Right lobe of liver (tissue), 4 donors: ENCODE data around the gene GDI1.

Experiments used
- CTCF ChIP-seq, 4 donors: fragments of 200-600 bp in 3 of 4; fragments of 450-650 bp in 1 of 4; IDR thresholded peaks; one replicate each; pipeline versions ENCODE4 v1.5.1 to v1.8.0; 2016 to 2022; ENCODE audit warnings: antibody characterized with exemption in 4 of 4, mild to moderate bottlenecking in 2 of 4
- POLR2A ChIP-seq: fragments of 450-650 bp; IDR thresholded peaks from one replicate; pipeline ENCODE4 v1.6.1; 2017; ENCODE audit warnings: antibody characterized with exemption, mild to moderate bottlenecking
- donor health status: DM: no; HTN: no; CAD: no.
- donor health status: DM: no; HTN: no; CAD: no.
- donor health status: DM: no; HTN: yes; CAD: no.

- TF ChIP-seq CTCF (IDR thresholded peaks at IDR 0.05) (no peak), POLR2A (no peak)
Measured at GRCh38 chrX:154469880-154470279, 32.9 kb downstream of the GDI1 start.
